Fibroblast of lung (primary cell): Measurements from ENCODE around the gene CEMIP.

Experiments
- CTCF ChIP-seq, 2 donors: IDR thresholded peaks in 1 of 2; conservative IDR thresholded peaks in 1 of 2; 1 replicate in 1 of 2; 2 replicates in 1 of 2; pipeline ENCODE4 v1.5.1; 2011 to 2012; ENCODE audit warnings: low read length in 2 of 2, control low read depth in 1 of 2, inconsistent platforms in 1 of 2, low read depth in 1 of 2, mild to moderate bottlenecking in 1 of 2
- EZH2 ChIP-seq: IDR thresholded peaks from 2 replicates; pipeline ENCODE4 v1.5.1; 2012; ENCODE audit warnings: low read length, control low read depth, mild to moderate bottlenecking; ENCODE audit errors: missing control alignments

- no peak for TF ChIP-seq CTCF (conservative IDR thresholded peaks at IDR 0.05 in 1 of 2, IDR thresholded peaks at IDR 0.05 in 1 of 2; ENCODE audit: low read depth in 1 of 2, low read length in 2 of 2)
- no peak for TF ChIP-seq EZH2
These were observed 206.8 kb downstream of the CEMIP start for GRCh38 chr15:80985981-80986380.
